NCI-H510A treated with DMSO at 0.1 percent for 48 hours (cell line): ENCODE measurements around the gene TNPO1.
"Not testable (repeated sequence)": the region's sequence is repeated elsewhere in the genome, so short reads cannot be mapped to it uniquely, and the experiment has no call there.

Source experiments
- DNase-seq: peaks from one replicate; lab custom pipeline; 2025; lab: John Stamatoyannopoulos, UW

Gene TNPO1

GRCh38 chr5:72854419-72854818 is 38.0 kb downstream of the TNPO1 start:
- DNase-seq = no peak

GRCh38 chr5:72855821-72856220 is 39.4 kb downstream of the TNPO1 start:
- DNase-seq = no peak

DNA sequence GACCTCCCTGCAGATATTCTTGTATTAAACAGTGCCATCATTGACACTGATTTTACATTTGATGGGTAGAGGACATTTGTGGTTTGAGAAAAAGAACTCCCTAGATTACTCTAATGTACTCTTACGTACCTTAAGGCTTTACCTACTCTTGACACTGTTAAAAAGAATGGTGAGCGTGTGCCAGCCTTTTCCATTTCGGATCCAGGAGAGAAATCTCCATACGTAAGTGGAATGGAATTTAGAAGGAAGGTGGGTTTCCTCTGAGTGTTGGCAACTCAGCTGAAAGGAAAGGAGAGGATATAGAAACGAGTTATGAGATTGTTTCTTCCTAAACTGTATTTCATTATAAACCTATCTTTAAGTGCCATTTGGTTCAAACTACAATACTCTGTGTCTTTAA is 40.9 kb downstream of the TNPO1 start:
- no peak for DNase-seq

- no peak for DNase-seq
These were observed 42.7 kb downstream of the TNPO1 start for GRCh38 chr5:72859127-72859526.

DNA sequence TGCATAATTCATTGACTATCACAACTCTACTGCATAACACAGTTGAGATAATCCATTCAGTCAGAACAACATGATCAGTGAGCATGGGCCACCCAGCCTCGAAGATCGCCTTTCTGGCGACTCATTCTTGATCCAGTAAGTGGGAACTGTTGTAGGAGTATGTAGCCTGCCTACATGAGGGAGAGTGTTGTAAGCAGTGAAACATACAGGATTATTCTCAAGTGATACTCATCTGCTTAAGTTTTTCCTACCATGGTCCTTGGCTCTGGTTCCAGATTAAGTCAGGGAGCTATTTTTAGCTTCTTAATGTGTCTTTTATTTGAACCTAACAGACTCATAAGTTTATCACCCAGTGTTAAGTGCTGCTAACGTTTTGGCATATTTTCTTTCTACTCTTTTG is 44.0 kb downstream of the TNPO1 start:
- DNase-seq = no peak

- DNase-seq = no peak
These were observed 55.0 kb downstream of the TNPO1 start for GRCh38 chr5:72871366-72872024.

- peak; percentile 4 for DNase-seq
These were observed 62.4 kb downstream of the TNPO1 start for GRCh38 chr5:72878854-72879253.

DNA sequence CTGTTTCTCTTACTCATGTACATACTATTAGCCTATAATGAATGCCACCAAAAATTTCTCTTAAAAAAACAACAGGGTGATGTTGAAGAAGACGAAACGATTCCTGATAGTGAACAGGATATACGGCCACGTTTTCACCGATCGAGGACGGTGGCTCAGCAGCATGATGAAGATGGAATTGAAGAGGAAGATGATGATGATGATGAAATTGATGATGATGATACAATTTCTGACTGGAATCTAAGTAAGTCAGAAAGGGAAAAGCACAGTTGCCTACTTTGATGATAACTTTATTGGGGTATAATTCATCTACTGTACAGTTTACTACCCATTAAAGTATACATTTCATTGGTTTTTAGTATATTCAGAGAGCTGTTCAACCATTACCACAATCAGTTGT is 66.5 kb downstream of the TNPO1 start:
- no peak for DNase-seq

DNA sequence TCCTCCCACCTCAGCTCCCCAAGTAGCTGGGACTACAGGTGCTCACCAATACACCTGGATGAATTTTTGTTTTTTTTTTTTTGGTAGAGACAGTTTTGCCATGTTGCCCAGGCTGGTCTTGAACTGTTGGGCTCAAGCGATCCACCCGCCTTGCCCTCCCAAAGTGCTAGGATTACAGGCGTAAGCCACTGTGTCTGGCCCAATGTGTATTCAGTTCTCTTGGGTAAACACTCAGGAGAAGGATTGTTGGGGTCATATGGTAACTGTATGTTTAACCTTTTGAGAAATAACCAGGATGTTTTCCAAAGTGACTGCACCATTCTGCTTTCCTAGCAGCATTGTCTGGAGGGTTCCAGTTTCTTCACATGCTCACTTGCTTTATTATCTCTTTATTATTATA is 67.4 kb downstream of the TNPO1 start:
- DNase-seq = peak; percentile 35

DNA sequence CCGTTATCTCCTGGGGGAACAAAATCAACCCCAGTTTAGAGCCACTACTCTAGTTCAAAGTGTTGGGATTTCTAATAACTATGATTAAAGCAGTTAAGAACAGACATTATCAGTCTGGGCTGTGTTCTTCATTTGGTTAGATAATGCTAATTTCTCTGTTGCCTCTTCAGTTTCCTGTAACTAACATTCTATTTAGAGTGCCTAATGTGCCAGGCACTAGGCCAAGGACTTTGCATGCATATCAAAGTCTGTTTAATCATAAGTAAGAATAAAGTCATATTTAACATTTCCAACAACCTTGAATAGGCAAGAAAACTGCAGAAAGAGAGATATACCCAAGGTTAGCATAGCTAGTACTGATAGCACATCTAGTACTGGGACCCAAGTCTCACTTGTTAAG is 68.4 kb downstream of the TNPO1 start:
- no peak for DNase-seq

GRCh38 chr5:72885824-72886223 is 69.4 kb downstream of the TNPO1 start:
- no peak for DNase-seq

DNA sequence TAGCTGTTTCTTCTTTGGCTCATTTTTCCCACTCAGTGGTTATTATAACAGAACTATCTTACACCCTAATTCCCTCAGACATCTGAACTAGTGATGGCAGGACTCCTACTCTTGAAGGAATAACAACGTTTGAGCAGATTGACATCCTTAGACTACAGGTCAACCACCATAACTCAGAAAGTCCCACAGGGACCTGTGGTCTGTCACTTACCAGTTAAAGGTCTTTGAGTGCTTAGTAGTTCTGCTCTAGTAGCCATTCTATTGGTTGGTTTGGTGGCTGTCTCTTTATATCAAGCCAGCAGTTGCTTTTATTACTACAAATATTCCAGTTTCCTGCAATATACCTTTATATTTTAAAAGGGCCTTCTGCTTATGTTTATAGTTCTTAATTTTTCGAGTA is 72.1 kb downstream of the TNPO1 start:
- no peak for DNase-seq

GRCh38 chr5:72889324-72889723 is 72.9 kb downstream of the TNPO1 start:
- DNase-seq = no peak

DNA sequence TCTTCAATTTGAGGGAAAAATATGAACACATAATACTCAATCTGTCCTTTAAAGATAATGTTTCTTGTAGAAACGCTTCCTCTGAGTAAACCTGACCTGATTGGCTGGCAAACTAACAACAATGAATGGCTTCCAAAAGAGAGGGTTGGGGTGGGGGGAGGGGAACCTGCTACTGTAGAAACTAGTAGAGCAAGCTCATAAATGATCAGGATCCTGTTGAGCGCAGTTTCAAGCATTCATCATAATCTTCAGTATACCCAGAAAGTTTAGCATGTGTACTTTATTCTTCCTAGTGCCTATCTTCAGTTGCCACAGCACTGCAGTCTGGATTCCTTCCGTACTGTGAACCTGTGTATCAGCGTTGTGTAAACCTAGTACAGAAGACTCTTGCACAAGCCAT is 76.4 kb downstream of the TNPO1 start:
- DNase-seq = no peak

DNA sequence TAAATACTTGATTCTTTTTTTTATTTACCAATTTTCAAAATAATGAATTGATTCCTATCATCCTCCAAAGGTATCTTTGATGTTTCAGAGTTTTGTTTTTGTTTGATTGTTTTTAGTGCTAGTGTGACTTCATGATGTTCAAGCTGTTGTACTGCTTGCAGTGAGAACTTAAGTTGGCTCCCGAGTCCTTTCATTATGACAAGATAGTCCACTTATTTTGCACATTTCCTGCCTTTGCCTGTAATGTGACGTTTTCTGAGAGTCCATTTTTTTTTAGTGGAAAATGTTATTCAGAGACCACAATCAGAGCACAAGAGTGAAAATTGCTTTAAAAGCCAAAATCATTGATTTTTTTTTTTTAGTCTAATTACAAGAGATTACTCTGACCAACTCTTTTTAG is 79.3 kb downstream of the TNPO1 start:
- DNase-seq = no peak

GRCh38 chr5:72906806-72907205 is 90.3 kb downstream of the TNPO1 start:
- no peak for DNase-seq

DNA sequence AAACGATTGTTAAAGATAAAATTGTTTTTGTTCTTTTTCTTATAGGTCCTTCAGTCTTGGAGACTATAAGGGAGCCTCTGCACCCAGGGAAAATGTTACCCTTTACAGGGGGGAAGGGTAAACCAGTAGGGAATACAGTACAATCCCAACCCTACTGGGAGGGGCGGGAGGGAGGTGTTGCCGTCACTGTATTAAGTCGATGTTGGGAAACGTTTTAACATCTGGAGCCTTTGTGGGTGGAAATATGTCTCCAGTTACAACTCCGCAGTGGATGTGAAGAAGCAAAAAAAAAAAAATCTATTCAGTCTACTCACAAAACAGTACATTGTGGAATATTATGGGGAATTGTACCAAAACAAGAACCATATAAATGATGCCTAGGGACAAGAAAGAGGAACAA is 92.2 kb downstream of the TNPO1 start:
- DNase-seq = no peak

- DNase-seq = no peak
These were observed 100.9 kb downstream of the TNPO1 start for GRCh38 chr5:72917371-72917776.

GRCh38 chr5:72920690-72921502 is 104.4 kb downstream of the TNPO1 start:
- DNase-seq = peak; percentile 28

DNA sequence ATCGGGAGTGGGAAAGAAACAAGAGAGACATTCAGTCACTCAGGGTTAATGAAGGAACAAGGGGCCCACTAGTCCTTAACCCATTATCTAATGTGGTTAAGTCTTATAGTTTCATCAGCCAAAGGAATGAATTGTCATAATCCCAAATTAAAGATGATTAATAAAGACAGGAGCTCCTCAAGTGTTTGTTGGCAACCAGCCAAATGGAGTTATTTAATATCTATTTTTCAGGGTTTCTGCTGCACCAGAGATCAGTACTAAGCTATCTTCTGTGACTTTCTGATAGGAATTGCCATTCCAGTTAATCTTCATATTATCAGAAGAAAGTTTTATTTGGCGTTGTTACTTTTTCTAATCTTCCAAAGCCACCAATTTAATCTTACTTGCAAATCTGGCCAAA is 105.4 kb downstream of the TNPO1 start:
- no peak for DNase-seq

GRCh38 chr5:72922422-72922821 is 106.0 kb downstream of the TNPO1 start:
- DNase-seq = no peak

GRCh38 chr5:72925336-72926010 is 109.0 kb downstream of the TNPO1 start:
- DNase-seq = no peak

DNA sequence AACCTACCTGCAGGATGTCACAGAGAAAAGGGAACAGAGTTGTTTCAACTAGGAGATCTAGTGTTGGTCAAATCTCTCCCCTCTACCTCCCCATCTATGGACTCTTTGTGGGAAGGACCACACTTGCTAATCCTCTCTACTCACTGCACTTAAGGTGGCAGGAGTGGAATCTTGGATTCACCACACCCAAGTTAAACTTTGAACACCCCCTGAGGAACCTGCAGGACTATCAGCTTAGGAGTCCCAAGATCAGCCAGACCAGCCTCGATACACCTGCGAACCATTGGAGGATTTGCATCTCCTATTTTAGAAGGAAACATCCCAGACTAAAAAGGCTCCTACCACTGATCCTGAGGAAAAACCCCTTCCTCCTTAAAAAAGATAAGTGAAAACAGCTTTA is 116.2 kb downstream of the TNPO1 start:
- DNase-seq = not testable (repeated sequence)
